ENCODE measurements around the gene CCDC82.
"Not testable (repeated sequence)": the region's sequence is repeated elsewhere in the genome, so short reads cannot be mapped to it uniquely, and the experiment has no call there.

The CCDC82 gene

GRCh38 chr11:96389720-96390487, at the start of gene CCDC82, which contains the start of gene JRKL:
TSS of gene CCDC82 (minus strand) at chr11:96389912. CDS start at chr11:96384747, 5,165 bp downstream.
TSS of gene JRKL (plus strand) at chr11:96390013. CDS start at chr11:96390650, 637 bp downstream.
- peak within 1 kb of the TSS; percentile 85 for H3K27ac ChIP-seq
- peaks cover 18 to 21% of the 10 kb centered on the region in 2 experiments for H3K4me1 ChIP-seq (ENCODE audit: control insufficient read depth in 1 of 2, insufficient read depth in 1 of 2, low read depth in 1 of 2, low read length in 1 of 2)
- peak within 1 kb of the TSS; percentile 87 for H3K4me3 ChIP-seq (ENCODE audit: low read depth in 1 of 2, low read length in 1 of 2)
- peak; percentile 41 for TF ChIP-seq CTCF (IDR thresholded peaks at IDR 0.05)
- no peaks in the 10 kb centered on the region for H3K27me3 ChIP-seq
- H3K9me3 ChIP-seq: no peaks in the 10 kb centered on the region
- H3K36me3 ChIP-seq: no peaks in the 10 kb centered on the region

GRCh38 chr11:96432654-96433053, 42.9 kb upstream of the CCDC82 start:
- H3K27me3 ChIP-seq: peaks cover 17% of the 10 kb centered on the region
- H3K4me3 ChIP-seq (ENCODE audit: low read depth in 1 of 2, low read length in 1 of 2); H3K4me1 ChIP-seq (ENCODE audit: control insufficient read depth in 1 of 2, insufficient read depth in 1 of 2, low read depth in 1 of 2, low read length in 1 of 2); H3K27ac ChIP-seq; H3K9me3 ChIP-seq; H3K36me3 ChIP-seq: not testable (repeated sequence)

GRCh38 chr11:96430668-96431067, 41.0 kb upstream of the CCDC82 start:
- no peak overlapping the region for H3K27ac ChIP-seq
- H3K4me1 ChIP-seq (ENCODE audit: control insufficient read depth in 1 of 2, insufficient read depth in 1 of 2, low read depth in 1 of 2, low read length in 1 of 2): no peaks in the 10 kb centered on the region
- H3K9me3 ChIP-seq: no peaks in the 10 kb centered on the region
- no peak overlapping the region for H3K4me3 ChIP-seq (ENCODE audit: low read depth in 1 of 2, low read length in 1 of 2)
- TF ChIP-seq CTCF (IDR thresholded peaks at IDR 0.05): no peak
- H3K36me3 ChIP-seq: no peaks in the 10 kb centered on the region
- peaks cover 17% of the 10 kb centered on the region for H3K27me3 ChIP-seq

- peaks cover 10% of the 10 kb centered on the region for H3K27me3 ChIP-seq
- H3K4me3 ChIP-seq (ENCODE audit: low read depth in 1 of 2, low read length in 1 of 2): no peak overlapping the region
- H3K27ac ChIP-seq: no peak overlapping the region
- H3K4me1 ChIP-seq (ENCODE audit: control insufficient read depth in 1 of 2, insufficient read depth in 1 of 2, low read depth in 1 of 2, low read length in 1 of 2): no peaks in the 10 kb centered on the region
- H3K9me3 ChIP-seq: no peaks in the 10 kb centered on the region
- no peak for TF ChIP-seq CTCF (IDR thresholded peaks at IDR 0.05)
- no peaks in the 10 kb centered on the region for H3K36me3 ChIP-seq
These were observed 35.0 kb upstream of the CCDC82 start for GRCh38 chr11:96424693-96425092.

- Histone ChIP-seq H3K27me3 (no peaks in the 10 kb centered on the region), H3K27ac (no peak overlapping the region), H3K36me3 (no peaks in the 10 kb centered on the region), H3K4me3 (ENCODE audit: low read depth in 1 of 2, low read length in 1 of 2) (no peak overlapping the region), H3K4me1 (ENCODE audit: control insufficient read depth in 1 of 2, insufficient read depth in 1 of 2, low read depth in 1 of 2, low read length in 1 of 2) (no peaks in the 10 kb centered on the region), H3K9me3 (no peaks in the 10 kb centered on the region)
- TF ChIP-seq CTCF (IDR thresholded peaks at IDR 0.05): no peak
These were observed 23.7 kb upstream of the CCDC82 start for GRCh38 chr11:96413408-96413807.

GRCh38 chr11:96412761-96413381, 23.2 kb upstream of the CCDC82 start:
- H3K36me3 ChIP-seq: no peaks in the 10 kb centered on the region
- no peak for TF ChIP-seq CTCF (IDR thresholded peaks at IDR 0.05)
- H3K9me3 ChIP-seq: no peaks in the 10 kb centered on the region
- H3K4me3 ChIP-seq (ENCODE audit: low read depth in 1 of 2, low read length in 1 of 2): no peak overlapping the region
- H3K27me3 ChIP-seq: no peaks in the 10 kb centered on the region
- H3K27ac ChIP-seq: no peak overlapping the region
- H3K4me1 ChIP-seq (ENCODE audit: control insufficient read depth in 1 of 2, insufficient read depth in 1 of 2, low read depth in 1 of 2, low read length in 1 of 2): no peaks in the 10 kb centered on the region

- not testable (repeated sequence) for H3K27me3 ChIP-seq; H3K9me3 ChIP-seq; H3K27ac ChIP-seq; H3K4me3 ChIP-seq (ENCODE audit: low read depth in 1 of 2, low read length in 1 of 2); H3K36me3 ChIP-seq; H3K4me1 ChIP-seq (ENCODE audit: control insufficient read depth in 1 of 2, insufficient read depth in 1 of 2, low read depth in 1 of 2, low read length in 1 of 2)
These were observed 21.7 kb upstream of the CCDC82 start for GRCh38 chr11:96411412-96411811.
